ENCODE data around the gene USO1.
"Not testable (repeated sequence)": the region's sequence is repeated elsewhere in the genome, so short reads cannot be mapped to it uniquely, and the experiment has no call there.

The USO1 gene

DNA sequence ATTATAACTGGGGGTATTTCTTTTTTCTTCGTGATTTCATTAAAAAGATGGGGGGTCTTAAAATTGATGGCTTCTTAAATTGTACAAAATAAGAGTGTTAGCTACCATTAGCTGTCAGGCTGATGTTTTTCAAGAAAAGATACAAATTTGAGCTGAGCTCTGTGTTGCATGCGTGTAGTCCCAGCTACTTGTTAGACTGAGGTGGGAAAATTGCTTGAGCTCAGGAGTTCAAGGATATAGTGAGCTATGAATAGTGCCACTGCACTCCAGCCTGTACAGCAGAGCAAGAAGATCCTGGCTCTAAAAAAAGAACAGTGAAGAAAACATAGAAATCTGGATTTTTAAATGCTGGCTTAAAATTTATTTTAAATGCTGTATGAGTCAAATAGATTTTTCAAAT is 13.0 kb downstream of the USO1 start:
- no peak for DNase-seq (ENCODE audit: low read depth)
- H3K4me3 ChIP-seq (ENCODE audit: low read depth, low read length), result no peak overlapping the region

- no peak for DNase-seq (ENCODE audit: low read depth)
- H3K4me3 ChIP-seq (ENCODE audit: low read depth, low read length), result no peak overlapping the region
Measured at GRCh38 chr4:75741027-75741426, 16.6 kb downstream of the USO1 start.

GRCh38 chr4:75742451-75742850 is 18.1 kb downstream of the USO1 start:
- no peak overlapping the region for H3K4me3 ChIP-seq (ENCODE audit: low read depth, low read length)
- no peak for DNase-seq (ENCODE audit: low read depth)

- DNase-seq (ENCODE audit: low read depth), result peak; percentile 58
Measured at GRCh38 chr4:75745161-75745560, 20.8 kb downstream of the USO1 start.

DNA sequence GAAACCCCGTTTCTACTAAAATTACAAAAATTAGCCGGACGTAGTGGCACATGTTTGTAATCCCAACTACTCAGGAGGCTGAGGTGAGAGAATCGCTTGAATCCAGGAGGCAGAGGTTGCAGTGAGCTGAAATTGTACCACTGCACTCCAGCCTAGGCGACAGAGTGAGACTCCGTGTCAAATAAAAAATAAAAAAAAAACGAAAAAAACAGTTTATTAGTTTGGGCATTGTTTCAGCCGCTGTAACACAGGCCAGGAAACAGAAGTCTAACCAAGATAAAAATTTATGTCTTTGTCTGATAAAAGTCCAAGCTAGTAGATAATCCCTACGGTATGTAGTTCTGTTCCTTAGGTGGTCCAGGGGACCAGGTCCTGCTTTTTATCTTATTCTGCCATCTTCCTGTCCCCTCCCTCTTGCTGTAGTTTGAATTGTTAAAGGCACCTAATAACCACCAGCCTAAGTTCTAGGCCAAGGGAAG is 21.4 kb downstream of the USO1 start:
- no peak for DNase-seq (ENCODE audit: low read depth)
- no peak overlapping the region for H3K4me3 ChIP-seq (ENCODE audit: low read depth, low read length)

More at GRCh38 chr4:75745161-75745560, 20.8 kb downstream of the USO1 start:
- no peak overlapping the region for H3K4me3 ChIP-seq (ENCODE audit: low read depth, low read length)

DNA sequence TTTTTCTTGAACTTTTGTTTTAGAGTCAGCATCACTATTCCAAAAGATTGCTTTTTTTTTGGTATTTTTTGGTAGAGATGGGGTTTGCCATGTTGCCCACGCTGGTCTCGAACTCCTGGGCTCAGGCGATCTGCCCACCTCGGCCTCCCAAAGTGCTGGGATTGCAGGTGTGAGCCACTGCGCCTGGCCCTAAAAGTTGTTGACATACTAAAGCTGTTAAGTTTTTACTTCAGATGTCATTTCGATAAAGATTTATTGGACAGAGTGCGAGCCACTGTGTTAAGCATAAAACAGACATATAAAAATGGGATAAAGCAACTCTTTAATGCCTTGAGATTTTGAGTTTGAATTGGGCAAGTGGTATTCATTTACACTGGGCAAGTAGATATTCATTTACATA is 28.3 kb downstream of the USO1 start:
- no peak for DNase-seq (ENCODE audit: low read depth)
- no peak overlapping the region for H3K4me3 ChIP-seq (ENCODE audit: low read depth, low read length)

DNA sequence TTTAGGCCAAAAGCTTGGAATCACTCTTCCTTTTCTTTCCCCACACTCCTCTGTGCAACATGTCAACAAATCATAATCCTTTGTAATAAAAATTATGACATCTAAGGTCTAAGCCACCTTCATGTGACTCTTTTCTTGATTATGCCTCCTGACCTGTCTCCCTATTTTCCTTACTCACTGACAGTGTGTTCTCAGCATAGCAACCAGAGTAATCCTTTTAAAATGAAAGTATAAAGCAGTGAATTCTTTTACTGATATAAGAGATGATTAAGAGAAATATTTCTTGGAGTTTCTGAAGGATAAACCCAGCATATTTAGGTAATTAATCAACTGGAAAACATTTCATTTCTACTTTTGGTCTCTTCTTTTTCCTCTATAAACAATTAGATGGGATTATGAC is 44.7 kb downstream of the USO1 start:
- no peak for DNase-seq (ENCODE audit: low read depth)
- H3K4me3 ChIP-seq (ENCODE audit: low read depth, low read length), result no peak overlapping the region

DNA sequence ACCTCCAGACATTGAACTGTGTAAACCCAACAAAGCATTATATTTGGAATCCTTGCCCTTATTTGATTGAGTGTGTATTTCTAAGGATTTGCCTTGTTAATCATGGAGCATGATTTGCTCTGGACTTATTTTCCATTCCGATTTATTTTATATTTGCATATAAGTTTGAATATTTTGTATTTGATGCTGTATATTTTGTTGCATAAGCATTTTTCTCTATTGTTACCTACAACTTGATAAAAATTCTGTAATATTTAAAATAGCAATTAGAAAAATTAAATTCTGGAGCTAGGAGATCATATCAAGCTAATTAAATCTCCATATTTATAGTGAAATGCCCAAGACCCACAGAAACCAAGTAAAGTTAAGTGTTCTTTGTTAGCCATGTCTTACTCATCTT is 47.2 kb downstream of the USO1 start:
- no peak for DNase-seq (ENCODE audit: low read depth)
- no peak overlapping the region for H3K4me3 ChIP-seq (ENCODE audit: low read depth, low read length)

DNA sequence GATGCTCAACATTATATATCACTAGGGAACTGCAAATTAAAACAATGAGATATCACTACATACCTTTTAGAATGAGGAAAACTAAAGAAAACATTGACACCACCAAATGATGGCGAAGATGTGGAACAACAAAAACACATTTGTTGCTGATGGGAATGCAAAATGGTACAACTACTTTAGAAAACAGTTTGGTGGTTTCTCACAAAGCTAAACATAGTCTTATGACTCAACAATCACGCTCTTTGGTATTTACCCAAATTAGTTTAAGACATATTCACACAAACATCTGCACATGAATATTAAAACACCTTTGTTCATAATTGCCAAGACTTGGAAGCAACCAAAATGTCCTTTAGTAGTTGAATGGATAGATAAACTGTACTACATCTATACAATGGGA is 53.2 kb downstream of the USO1 start:
- DNase-seq (ENCODE audit: low read depth), result no peak
- no peak overlapping the region for H3K4me3 ChIP-seq (ENCODE audit: low read depth, low read length)

GRCh38 chr4:75779105-75779757 is 54.9 kb downstream of the USO1 start:
- H3K4me3 ChIP-seq (ENCODE audit: low read depth, low read length), result no peak overlapping the region
- no peak for DNase-seq (ENCODE audit: low read depth)

DNA sequence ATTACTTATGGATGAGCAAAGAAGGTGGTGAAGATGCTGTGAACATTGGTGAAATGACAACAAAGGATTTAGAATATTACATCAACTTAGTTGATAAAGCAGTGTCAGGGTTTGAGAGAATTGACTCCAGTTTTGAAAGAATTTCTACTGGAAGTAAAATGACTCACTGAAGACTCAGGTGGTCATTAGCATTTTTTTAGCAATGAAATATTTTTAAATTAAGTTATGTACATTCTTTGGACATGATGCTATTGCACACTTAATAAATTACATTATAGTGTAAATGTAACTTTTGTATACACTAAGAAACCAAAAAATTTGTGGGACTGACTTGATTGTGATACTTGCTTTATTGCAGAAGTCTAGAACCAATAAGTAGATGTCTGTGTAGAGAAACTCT is 56.9 kb downstream of the USO1 start:
- DNase-seq (ENCODE audit: low read depth), result no peak

DNA sequence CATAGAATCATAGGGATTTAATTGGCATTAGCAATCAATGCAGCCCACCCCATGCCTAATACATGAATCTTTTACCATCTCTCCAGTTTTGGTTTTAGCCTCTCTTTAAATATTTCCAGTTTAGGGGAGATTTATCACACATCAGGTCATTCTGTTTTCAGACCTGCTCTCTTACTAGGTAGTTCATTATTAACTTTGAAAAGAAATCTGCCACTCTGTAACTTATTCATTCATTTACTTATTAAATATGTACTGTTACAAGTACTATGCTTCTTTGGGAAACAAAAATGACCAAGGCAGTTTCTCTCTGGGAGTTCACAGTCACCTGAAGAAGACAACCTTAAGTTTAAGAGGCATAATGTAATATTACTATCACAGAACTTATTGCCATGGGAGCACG is 62.1 kb downstream of the USO1 start:
- DNase-seq (ENCODE audit: low read depth), result no peak
- no peak overlapping the region for H3K4me3 ChIP-seq (ENCODE audit: low read depth, low read length)

More for the DNA sequence above, 56.9 kb downstream of the USO1 start:
- H3K4me3 ChIP-seq (ENCODE audit: low read depth, low read length), result no peak overlapping the region

DNA sequence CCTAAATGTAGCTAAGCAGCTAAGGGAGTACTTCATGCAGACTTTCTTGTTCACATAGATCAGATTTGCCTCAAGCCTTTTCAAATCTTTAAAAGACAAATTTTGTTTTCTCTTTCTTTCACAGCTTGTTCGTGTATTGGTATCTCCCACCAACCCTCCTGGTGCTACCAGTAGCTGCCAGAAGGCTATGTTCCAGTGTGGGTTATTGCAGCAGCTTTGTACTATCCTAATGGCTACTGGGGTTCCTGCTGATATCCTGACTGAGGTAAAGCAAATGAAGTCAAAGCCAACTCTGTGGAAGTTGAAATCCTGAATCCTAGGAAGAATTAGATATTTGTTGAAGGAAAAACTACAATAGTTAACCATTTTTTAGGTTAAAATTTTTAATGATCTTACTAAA is 62.6 kb downstream of the USO1 start:
- DNase-seq (ENCODE audit: low read depth), result no peak
- H3K4me3 ChIP-seq (ENCODE audit: low read depth, low read length), result no peak overlapping the region

- no peak for DNase-seq (ENCODE audit: low read depth)
- no peak overlapping the region for H3K4me3 ChIP-seq (ENCODE audit: low read depth, low read length)
Measured at GRCh38 chr4:75790024-75790423, 65.6 kb downstream of the USO1 start.

DNA sequence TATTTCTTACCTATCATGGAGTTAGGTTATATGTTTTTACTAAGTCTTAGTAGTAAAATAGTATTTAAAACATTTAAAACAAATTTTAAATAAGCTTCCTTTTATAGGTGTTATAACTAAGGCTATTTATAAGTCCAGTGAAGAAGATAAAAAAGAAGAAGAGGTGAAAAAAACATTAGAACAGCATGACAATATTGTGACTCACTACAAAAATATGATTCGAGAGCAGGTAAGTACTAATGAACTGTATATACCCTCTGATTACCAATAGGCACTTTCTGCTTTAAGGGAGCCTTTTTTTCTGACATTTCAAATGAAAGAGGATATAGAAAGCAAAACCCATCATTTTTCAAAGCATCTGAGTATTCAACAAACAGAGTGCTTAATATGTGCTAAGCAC is 76.6 kb downstream of the USO1 start:
- DNase-seq (ENCODE audit: low read depth), result no peak
- H3K4me3 ChIP-seq (ENCODE audit: low read depth, low read length), result no peak overlapping the region

- not testable (repeated sequence) for DNase-seq (ENCODE audit: low read depth); H3K4me3 ChIP-seq (ENCODE audit: low read depth, low read length)
Measured at GRCh38 chr4:75806035-75806434, 81.7 kb downstream of the USO1 start.

DNA sequence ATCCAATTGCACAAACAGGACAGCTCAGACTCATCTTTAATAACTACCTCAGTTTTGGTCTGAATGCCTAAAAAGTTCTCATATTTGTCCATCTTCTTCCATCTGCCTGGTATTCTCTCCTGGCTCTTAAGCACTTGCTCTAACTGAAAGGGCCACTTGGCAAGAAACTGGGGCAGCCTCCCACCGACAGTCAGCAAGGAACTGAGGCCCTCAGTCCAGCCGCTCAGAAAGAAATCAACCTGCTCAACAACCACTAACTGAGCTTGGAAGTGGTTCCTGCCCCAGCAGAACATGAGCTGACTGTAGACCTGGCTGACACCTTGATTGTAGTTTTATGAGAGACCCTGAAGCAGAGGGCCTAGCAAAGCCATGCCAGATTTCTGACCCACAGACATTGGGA is 93.5 kb downstream of the USO1 start:
- DNase-seq (ENCODE audit: low read depth), result no peak
- H3K4me3 ChIP-seq (ENCODE audit: low read depth, low read length), result no peak overlapping the region

- no peak overlapping the region for H3K4me3 ChIP-seq (ENCODE audit: low read depth, low read length)
- DNase-seq (ENCODE audit: low read depth), result no peak
Measured at GRCh38 chr4:75819121-75819520, 94.7 kb downstream of the USO1 start.

DNA sequence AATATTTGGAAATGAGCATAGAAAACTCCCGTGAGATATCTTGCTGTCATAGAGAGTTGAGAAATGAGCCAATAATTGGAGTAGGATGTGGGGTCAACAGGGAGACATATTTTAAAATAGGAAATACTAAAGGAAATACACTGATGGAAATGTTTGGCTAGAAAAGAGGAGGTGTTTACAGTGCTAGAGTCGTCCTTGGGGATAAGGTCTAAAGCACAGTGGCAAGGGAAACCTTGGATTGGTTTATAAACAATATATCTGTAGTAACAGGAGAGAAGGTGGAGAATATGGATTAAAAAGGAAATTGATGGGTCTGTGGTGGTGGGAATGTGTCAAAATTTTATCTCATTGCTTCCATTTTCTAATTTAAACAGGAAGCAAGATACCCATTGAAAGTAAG is 95.8 kb downstream of the USO1 start:
- H3K4me3 ChIP-seq (ENCODE audit: low read depth, low read length), result no peak overlapping the region
- no peak for DNase-seq (ENCODE audit: low read depth)

- H3K4me3 ChIP-seq (ENCODE audit: low read depth, low read length), result no peak overlapping the region
Measured at GRCh38 chr4:75820676-75821075, 96.3 kb downstream of the USO1 start.

DNA sequence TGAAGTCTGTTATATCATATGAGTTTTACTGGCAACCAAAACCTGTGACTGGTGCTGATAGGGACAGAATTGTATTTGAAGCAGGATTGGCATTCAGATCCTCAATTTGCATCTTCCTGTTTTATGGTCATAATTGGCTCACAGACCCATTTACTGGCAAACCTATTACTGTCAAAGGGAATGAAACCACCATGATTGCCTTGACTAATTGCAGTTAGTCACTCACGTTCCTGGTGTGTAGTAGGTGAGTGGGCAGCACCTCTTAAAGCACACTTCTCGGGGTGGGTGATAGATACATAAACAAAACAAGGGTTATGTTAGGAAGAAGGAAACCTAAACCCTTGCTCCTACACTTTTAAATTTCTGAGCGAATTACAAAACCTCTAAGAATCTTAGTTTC is 96.8 kb downstream of the USO1 start:
- DNase-seq (ENCODE audit: low read depth), result no peak
- no peak overlapping the region for H3K4me3 ChIP-seq (ENCODE audit: low read depth, low read length)

More at GRCh38 chr4:75820676-75821075, 96.3 kb downstream of the USO1 start:
- no peak for DNase-seq (ENCODE audit: low read depth)

GRCh38 chr4:75821966-75822365 is 97.6 kb downstream of the USO1 start:
- H3K4me3 ChIP-seq (ENCODE audit: low read depth, low read length), result no peak overlapping the region
- no peak for DNase-seq (ENCODE audit: low read depth)

Data from skeletal muscle cell (primary cell).